GM19099 (cell line): ENCODE results near the gene ST3GAL4.

Experiments
- POLR2A ChIP-seq: IDR thresholded peaks from 3 replicates; pipeline ENCODE4 v1.6.1; 2011; ENCODE audit warnings: low read depth; ENCODE audit not compliant: insufficient read length; ENCODE audit errors: extremely low read depth

The ST3GAL4 gene

DNA sequence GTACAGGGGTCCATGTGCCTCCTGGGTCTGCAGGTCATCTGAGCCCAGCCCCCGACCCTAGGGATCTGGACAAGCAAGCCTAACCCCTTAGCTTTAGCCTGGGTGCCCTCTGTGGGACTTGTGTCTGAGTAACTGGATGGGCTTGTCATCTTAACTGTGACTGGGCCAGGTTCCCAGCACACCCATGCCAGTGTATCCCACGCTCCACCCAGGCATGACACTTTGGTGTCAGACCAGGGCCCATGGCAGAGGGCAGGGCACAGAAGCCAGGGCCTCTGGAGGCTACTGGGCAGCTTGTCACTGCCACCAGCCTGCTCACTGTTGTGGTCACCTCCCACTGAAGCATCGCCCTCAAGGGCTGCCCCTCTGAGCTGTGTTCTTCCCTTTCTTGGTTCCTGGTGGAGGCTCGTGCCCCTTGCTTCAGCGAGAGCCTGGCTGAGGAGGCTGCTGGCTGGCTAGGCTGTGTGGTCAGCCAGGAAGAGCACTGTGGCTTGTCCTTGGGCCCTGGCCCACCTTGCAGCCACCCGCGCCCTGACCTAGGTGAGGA, 80.8 kb downstream of the ST3GAL4 start:
- no peak for TF ChIP-seq POLR2A

DNA sequence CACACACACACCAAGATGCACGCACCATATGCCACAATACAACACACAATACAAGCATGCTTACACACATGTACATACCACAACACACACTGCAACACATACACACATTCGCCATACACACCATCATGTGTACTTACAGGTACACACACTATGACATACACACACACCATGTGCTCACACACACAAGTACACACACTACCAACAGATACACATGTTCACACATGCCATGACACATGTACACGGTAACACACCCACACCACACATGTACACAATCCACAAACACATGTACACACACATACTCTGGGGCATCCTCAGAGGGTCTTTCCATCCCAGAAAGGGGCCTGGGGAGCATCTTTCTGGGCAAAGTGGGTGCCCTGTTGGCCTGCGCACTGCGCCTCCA, 82.2 kb downstream of the ST3GAL4 start:
- no peak for TF ChIP-seq POLR2A

DNA sequence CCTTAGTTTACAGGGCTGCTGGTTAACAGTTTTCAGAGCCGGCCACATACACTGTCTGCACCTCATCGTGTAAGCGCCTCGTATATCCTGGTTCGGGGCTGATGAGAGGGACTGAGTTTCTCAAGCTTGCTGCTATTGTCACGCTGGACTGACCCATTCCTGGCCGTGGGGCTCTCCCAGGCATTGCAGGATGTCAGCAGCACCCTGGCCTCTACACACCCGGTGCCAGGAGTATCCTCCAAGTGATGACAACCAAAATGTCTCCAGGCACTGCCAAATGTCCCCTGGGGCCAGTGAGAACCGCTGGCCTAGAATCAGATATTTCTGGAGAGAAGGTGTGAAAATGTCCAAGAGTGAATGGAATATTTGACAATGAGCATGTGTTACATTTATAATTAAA, 82.8 kb downstream of the ST3GAL4 start:
- no peak for TF ChIP-seq POLR2A

DNA sequence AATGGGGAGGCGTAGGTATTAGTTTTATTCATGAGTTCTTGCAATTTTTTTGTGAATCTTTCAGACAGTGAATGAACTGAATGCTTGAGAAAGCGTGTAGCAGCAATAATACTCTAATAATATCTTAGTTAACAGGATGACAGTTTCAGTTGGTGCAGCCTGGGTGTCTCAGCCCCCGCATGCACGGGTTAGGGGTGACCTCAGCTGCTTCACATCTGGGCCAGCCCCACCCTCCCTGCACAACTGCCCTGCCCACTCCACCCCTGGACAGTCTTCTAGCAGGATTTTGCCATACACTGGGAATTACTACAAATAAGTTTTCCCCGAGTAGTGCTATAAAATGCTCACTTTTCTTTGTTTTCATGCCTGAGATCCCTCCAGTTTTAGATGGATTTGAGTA, 83.2 kb downstream of the ST3GAL4 start:
- TF ChIP-seq POLR2A, result no peak

DNA sequence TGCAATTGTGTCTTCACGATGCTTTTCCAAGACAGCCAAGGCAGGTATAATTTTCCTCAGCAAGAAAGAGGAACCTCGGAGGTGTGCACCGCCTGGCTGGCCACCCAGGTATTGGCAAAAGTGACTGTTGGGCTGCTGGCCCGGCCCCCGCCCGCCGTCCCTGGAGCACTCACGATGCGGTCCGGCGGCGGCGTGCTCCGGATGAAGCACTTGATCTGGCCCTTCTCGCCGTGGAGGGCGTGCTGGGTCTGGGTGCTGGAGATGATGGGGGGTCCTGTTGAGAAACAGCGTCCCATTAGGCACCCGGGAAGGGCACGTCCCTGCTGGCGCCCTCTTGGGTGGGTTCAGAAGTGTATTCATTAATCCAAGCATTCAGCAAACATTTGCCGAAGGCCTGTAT, 84.8 kb downstream of the ST3GAL4 start:
- no peak for TF ChIP-seq POLR2A

DNA sequence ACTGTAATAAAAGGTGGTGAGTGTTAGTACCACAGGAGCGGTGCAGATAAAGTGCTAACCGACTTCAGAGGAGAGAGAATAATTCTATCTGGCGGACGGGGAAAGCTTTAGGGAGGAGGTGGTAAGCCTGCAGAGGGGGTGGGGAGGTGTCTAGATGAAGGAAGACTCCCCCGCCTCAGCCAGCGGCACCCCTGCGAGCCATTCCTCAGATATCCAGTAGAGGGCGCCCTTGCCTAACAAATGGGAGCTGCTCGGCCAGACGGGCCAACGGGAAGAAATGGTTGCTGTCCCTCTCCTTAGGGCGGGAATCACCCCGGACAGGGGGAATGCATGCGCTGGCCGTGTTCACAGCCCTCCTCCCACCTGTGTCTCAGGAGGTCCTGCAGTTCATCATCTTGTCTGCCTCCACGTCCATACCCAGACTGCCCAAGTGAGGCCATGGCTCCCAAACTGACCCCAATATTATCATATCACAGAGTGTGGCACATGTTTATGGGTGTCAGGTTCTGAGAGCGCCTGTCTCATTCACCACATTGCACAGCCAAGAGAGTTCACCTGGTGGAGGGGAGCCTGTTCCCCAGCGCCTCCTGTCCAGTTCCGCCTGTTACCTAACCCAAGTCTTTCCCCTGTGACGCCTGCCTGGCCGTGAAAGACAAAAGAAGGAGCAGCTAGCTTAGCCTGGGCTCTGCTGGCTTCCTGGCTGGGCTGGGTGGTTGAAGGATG, 85.5 kb downstream of the ST3GAL4 start:
- no peak for TF ChIP-seq POLR2A

DNA sequence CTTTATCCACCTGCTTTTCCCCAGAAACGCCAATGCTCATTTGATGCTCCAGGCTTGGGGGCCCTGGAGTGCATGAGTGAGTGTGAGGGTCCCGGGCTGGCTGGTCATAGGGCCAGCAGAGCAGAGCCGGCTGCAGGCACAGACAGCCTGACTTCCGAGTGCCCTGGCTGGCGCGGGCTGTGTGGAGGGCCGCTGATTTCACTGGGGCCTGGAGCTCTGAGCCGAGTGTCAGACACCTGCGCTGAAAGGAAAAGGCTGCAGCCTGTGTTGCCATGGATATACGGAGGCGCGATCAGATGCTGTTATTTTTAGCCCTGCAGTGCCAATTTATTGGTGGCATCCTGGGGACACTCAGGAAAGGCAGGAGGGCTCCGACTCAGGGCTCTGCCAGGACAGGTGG, 87.6 kb downstream of the ST3GAL4 start:
- no peak for TF ChIP-seq POLR2A

DNA sequence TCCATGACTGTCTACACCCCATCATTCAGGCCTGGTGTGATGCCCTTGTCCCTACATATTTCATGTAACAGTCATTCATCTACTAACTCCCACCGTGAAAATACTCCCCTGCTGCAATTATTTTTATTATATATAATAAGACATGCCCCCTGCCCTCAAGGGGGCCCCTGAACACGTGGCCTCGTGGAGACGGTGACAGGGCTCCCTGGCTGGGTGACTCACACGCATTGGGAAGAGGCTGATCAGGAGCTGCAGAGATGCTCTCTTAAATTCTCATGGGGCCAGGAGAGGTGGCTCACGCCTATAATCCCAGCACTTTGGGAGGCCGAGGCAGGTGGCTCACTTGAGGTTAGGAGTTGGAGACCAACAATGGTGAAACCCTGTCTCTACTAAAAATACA, 88.6 kb downstream of the ST3GAL4 start:
- TF ChIP-seq POLR2A, result no peak

DNA sequence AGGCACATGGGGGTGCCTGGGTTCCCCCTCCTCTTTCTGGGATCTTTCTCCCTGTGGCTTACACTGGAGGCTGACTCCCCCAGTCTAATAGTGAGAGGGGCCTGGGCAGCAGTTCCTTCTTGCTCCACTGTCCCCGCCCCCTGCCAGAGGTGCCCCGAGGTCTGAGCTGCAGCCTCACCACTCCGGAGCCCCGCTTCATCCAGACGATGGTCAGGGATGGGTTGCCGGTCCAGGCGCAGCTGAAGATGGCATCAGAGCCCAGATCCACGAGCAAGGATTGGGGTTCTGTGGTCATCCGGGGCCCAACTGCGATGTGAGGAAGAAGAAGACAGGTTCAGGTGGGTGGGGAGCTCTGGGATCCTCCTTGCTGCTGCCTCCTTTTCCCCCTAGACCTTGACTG, 91.1 kb downstream of the ST3GAL4 start:
- no peak for TF ChIP-seq POLR2A

DNA sequence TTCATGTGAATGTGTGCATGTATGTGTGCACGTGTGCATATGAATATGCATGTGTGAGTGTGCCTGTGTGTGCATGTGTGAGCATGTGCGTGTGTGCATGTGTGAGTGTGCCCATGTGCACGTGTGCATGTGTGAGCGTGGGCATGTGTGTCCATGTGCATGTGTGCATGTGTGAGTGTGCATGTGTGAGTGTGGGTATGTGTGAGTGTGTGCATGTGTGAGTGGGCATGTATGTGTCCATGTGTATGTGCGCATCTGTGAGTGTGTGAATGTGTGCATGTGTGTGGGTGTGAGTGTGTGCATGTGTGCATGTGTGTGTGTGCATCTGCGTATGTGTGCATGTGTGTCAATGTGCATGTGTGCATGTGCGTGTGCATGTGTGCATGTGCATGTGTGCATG, 94.7 kb downstream of the ST3GAL4 start:
- TF ChIP-seq POLR2A, result no peak

DNA sequence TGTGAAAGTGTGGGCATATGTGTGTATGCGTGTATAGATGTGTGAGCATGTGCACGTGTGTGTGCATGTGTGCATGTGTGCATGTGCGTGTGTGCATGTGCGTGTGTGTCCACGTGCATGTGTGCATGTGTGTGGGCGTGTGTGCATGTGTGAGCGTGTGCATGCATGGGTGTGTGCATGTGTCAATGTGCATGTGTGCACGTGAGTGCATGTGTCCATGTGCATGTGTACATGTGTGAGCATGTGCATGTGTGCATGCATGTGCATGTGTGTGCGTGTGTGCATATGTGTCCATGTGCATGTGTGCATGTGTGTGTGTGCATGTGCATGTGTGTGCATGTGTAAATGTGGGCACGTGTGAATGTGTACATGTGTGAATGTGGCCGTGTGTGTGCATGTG, 95.3 kb downstream of the ST3GAL4 start:
- TF ChIP-seq POLR2A, result no peak

DNA sequence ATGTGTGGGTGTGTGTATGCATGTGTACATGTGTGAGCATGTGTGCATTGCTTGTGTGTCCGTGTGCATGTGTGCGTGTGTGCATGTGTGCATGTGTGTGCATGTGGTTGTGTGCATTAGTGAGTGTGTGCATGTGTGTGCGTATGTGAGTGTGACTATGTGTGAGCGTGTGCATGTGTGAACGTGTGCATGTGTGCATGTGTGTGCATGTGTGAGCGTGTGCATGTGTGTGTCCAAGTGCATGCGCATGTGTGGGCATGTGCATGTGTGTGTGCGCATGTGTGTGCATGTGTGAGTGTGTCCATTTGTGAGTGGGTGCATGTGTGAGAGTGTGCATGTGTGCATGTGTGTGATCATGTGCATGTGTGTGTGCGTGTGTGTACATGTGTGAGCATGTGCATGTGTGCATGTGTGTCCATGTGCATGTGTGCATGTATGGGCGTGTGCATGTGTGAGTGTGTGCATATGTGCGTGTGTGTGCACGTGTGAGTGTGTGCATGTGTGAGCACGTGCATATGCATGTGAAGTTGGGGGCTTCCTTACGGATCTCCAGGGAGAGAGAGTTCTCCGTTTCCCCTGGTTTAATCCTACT, 95.8 kb downstream of the ST3GAL4 start:
- TF ChIP-seq POLR2A, result no peak

DNA sequence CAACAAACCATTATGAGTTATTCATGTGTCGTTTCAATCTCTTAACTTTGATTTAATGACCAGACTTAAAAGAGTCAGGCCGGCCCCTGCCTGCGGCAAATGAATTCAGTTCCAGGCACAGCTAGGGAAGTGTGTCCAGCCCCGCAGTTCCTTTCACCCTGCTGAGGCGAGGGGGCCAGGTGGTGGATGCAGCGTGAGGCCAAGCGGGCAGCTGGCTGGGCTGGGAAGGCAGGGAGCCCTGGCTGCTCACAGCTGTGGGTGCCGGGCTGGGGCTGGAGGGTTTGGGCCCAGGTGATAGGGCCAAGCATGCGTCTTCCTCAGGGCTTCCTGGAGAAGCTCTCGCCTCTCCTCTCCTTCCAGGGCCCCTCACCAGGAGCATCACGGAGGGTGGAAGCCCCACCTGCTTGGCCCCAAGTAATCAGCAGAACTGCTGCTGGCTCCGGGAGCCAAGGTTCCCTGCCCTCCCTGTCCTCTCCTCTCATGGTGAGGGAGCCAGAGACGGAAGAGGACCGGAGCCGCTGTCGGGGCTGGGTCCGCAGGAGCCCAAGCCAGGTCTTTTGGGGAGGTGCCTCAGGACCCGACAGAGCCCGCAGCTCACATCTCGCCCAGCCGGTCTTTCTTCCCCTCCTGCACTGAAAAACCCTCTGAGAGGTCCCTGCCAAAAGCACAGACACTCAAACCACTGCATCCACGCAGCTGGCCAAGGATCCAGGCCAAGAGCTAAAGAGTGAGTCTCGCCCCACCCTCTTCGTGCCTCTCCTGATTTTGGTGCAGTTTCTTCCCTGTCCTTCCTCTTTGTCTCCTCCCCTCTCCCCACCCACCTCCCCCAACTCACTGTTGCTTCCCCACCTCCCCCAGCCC, 97.0 kb downstream of the ST3GAL4 start:
- TF ChIP-seq POLR2A, result no peak

DNA sequence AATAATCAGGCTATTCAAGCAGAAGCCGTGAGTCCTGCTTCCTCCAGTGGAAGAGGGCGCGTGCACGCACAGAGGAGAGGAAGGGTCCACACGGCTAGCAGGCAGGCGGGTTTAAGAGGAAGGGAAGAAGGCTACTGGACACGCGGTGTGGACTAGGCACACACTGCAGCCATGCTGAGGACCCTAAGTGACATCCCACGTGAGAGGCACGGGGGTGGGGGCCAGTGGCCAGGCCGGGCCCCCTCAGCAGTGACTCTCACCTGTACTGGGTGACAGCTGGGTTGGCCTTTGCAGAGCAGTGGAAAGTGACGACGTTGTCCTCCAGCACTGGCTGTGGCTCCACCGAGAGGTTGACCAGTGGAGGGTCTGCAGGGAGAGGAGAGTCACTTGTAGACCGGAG, 100.6 kb downstream of the ST3GAL4 start:
- no peak for TF ChIP-seq POLR2A

DNA sequence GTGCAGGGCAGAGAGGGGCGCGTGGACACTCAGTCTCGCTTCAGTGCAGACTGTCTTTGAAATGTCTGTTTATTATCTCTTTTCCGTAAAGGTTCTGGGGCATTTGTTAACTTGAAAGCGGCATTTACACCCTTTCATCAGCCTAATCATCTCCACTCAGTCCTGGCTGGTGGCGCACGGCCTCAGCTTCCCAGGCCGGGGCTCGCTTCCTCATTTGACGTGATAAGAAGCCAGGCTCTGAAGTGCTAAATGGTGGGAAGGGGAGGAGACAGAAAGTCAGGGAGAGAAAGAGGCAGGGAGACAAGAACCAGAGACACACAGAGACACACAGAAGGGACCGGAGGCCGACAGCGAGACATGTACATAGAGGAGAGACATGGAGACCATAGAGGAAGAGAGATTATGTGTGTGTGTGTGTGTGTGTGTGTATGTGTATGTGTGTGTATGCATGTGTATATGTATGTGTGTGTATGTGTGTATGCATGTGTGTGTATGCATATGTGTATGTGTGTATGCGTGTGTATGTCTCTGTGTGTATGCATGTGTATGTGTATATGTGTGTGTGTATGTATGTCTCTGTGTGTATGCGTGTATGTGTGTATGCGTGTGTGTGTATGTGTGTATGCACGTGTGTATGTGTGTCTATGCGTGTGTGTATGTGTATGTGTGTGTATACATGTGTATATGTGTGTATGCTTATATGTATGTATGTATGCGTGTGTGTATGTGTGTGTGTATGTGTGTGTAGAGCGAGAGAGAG, 101.5 kb downstream of the ST3GAL4 start:
- no peak for TF ChIP-seq POLR2A
